Measurements from ENCODE around the gene IGBP1. TPM values are rescaled to one million over a fixed set of nuclear protein-coding genes. Genes with fewer than 3 reads are reported as not detected.
A peak's percentile ranks its signal among the peaks of the same experiment; 100 is the strongest.

IGBP1 gene
- total RNA-seq, 2 experiments from 2014 or later = 43.1 to 46.2 TPM

- DNase-seq (no peak), ATAC-seq (no peak)
- Mint-ChIP-seq H3K36me3 (no peaks in the 10 kb centered on the region), H3K27ac (no peak overlapping the region), H3K4me3 (no peak overlapping the region), H3K27me3 (no peaks in the 10 kb centered on the region), H3K9me3 (ENCODE audit: low read depth) (no peaks in the 10 kb centered on the region), H3K4me1 (peaks cover 22% of the 10 kb centered on the region)
- CTCF ChIA-PET = no interaction called here
Observed at GRCh38 chrX:70129816-70130215, 3.4 kb upstream of the IGBP1 start.

- H3K4me1 Mint-ChIP-seq = peaks cover 37% of the 10 kb centered on the region
- ATAC-seq (no peak), DNase-seq (no peak)
- H3K27me3 Mint-ChIP-seq = no peaks in the 10 kb centered on the region
- H3K4me3 Mint-ChIP-seq = peak overlapping the region; percentile 20
- H3K9me3 Mint-ChIP-seq (ENCODE audit: low read depth) = no peaks in the 10 kb centered on the region
- H3K36me3 Mint-ChIP-seq = peaks cover 13% of the 10 kb centered on the region
- H3K27ac Mint-ChIP-seq = peak overlapping the region; percentile 61
- CTCF ChIA-PET = interaction anchor here (0.6 to 2.0 kb wide), 6 partner anchors 10 to 302 kb away, joined by 3 to 8 read pairs (median 4); no protein-coding TSS in a partner anchor
Observed at GRCh38 chrX:70132224-70132623, 1.0 kb upstream of the IGBP1 start.

- Mint-ChIP-seq H3K4me3 (peak overlapping the region; percentile 95), H3K36me3 (peaks cover 15% of the 10 kb centered on the region), H3K27me3 (no peaks in the 10 kb centered on the region), H3K27ac (peak overlapping the region; percentile 96), H3K9me3 (ENCODE audit: low read depth) (no peaks in the 10 kb centered on the region), H3K4me1 (peaks cover 38% of the 10 kb centered on the region)
- DNase-seq = no peak
- ATAC-seq = peak; percentile 53
- CTCF ChIA-PET = interaction anchor here (0.6 to 2.0 kb wide), 12 partner anchors 9 to 323 kb away, joined by 3 to 8 read pairs (median 4); no protein-coding TSS in a partner anchor
Observed at GRCh38 chrX:70132877-70133302, 357 bp upstream of the IGBP1 start.

- H3K4me1 Mint-ChIP-seq = peaks cover 35% of the 10 kb centered on the region
- CTCF ChIA-PET = interaction anchor here (0.6 to 2.0 kb wide), 11 partner anchors 34 to 1185 kb away, joined by 3 to 8 read pairs (median 4); no protein-coding TSS in a partner anchor
- H3K27me3 Mint-ChIP-seq = no peaks in the 10 kb centered on the region
- H3K36me3 Mint-ChIP-seq = peaks cover 15% of the 10 kb centered on the region
- peak overlapping the region; percentile 95 for H3K4me3 Mint-ChIP-seq
- DNase-seq (no peak), ATAC-seq (peak; percentile 9)
- H3K9me3 Mint-ChIP-seq (ENCODE audit: low read depth) = no peaks in the 10 kb centered on the region
- peak overlapping the region; percentile 96 for H3K27ac Mint-ChIP-seq
Observed at GRCh38 chrX:70134116-70134477, 850 bp downstream of the IGBP1 start.

GRCh38 chrX:70138622-70139021 lies 5.4 kb downstream of the IGBP1 start:
- Mint-ChIP-seq H3K4me3 (no peak overlapping the region), H3K4me1 (peaks cover 28% of the 10 kb centered on the region), H3K27ac (no peak overlapping the region), H3K9me3 (ENCODE audit: low read depth) (no peaks in the 10 kb centered on the region), H3K27me3 (no peaks in the 10 kb centered on the region), H3K36me3 (peaks cover 32% of the 10 kb centered on the region)
- DNase-seq (no peak), ATAC-seq (no peak)
- CTCF ChIA-PET = no interaction called here

GRCh38 chrX:70139736-70140135 lies 6.5 kb downstream of the IGBP1 start:
- Mint-ChIP-seq H3K27ac (peak overlapping the region; percentile 16), H3K27me3 (no peaks in the 10 kb centered on the region), H3K36me3 (peaks cover 34% of the 10 kb centered on the region), H3K9me3 (ENCODE audit: low read depth) (no peaks in the 10 kb centered on the region), H3K4me1 (peaks cover 24% of the 10 kb centered on the region), H3K4me3 (no peak overlapping the region)
- CTCF ChIA-PET = no interaction called here
- no peak for DNase-seq
- ATAC-seq = no peak

- no peak overlapping the region for H3K4me3 Mint-ChIP-seq
- H3K4me1 Mint-ChIP-seq = peaks cover 13% of the 10 kb centered on the region
- DNase-seq (no peak), ATAC-seq (no peak)
- H3K36me3 Mint-ChIP-seq = peaks cover 25% of the 10 kb centered on the region
- H3K27me3 Mint-ChIP-seq = no peaks in the 10 kb centered on the region
- CTCF ChIA-PET = no interaction called here
- no peak overlapping the region for H3K27ac Mint-ChIP-seq
- no peaks in the 10 kb centered on the region for H3K9me3 Mint-ChIP-seq (ENCODE audit: low read depth)
Observed at GRCh38 chrX:70141373-70141772, 8.1 kb downstream of the IGBP1 start.

GRCh38 chrX:70166601-70167590 lies 33.6 kb downstream of the IGBP1 start:
- Mint-ChIP-seq H3K9me3 (ENCODE audit: low read depth) (no peaks in the 10 kb centered on the region), H3K4me3 (no peak overlapping the region), H3K36me3 (peaks cover 21% of the 10 kb centered on the region), H3K27me3 (no peaks in the 10 kb centered on the region), H3K27ac (peak overlapping the region; percentile 68), H3K4me1 (peaks cover 22% of the 10 kb centered on the region)
- CTCF ChIA-PET = interaction anchor here (2.3 kb wide), 1 partner anchor 33 kb away, joined by 7 read pairs; the partner anchor contains the start of gene IGBP1
- peak; percentile 67 for ATAC-seq
- DNase-seq = peak; percentile 44

GRCh38 chrX:70168238-70169188 lies 35.3 kb downstream of the IGBP1 start:
- Mint-ChIP-seq H3K9me3 (ENCODE audit: low read depth) (no peaks in the 10 kb centered on the region), H3K27ac (no peak overlapping the region), H3K4me3 (no peak overlapping the region), H3K36me3 (peaks cover 18% of the 10 kb centered on the region), H3K4me1 (peaks cover 22% of the 10 kb centered on the region), H3K27me3 (no peaks in the 10 kb centered on the region)
- CTCF ChIA-PET = interaction anchor here (2.3 kb wide), 1 partner anchor 35 kb away, joined by 7 read pairs; the partner anchor contains the start of gene IGBP1
- ATAC-seq = no peak
- DNase-seq = no peak

- Mint-ChIP-seq H3K27me3 (no peaks in the 10 kb centered on the region), H3K27ac (no peak overlapping the region), H3K4me1 (peaks cover 19% of the 10 kb centered on the region), H3K36me3 (peaks cover 15% of the 10 kb centered on the region), H3K9me3 (ENCODE audit: low read depth) (no peaks in the 10 kb centered on the region), H3K4me3 (no peak overlapping the region)
- ATAC-seq (no peak), DNase-seq (no peak)
- CTCF ChIA-PET = no interaction called here
Observed at GRCh38 chrX:70169281-70169680, 36.0 kb downstream of the IGBP1 start.

- Mint-ChIP-seq H3K36me3 (peaks cover 6% of the 10 kb centered on the region), H3K9me3 (ENCODE audit: low read depth) (no peaks in the 10 kb centered on the region), H3K27ac (no peak overlapping the region), H3K4me1 (peaks cover 18% of the 10 kb centered on the region), H3K4me3 (no peak overlapping the region), H3K27me3 (no peaks in the 10 kb centered on the region)
- CTCF ChIA-PET = no interaction called here
- no peak for DNase-seq
- ATAC-seq = no peak
Observed at GRCh38 chrX:70171624-70172023, 38.4 kb downstream of the IGBP1 start.

GRCh38 chrX:70172221-70172620 lies 39.0 kb downstream of the IGBP1 start:
- H3K36me3 Mint-ChIP-seq = peaks cover 4% of the 10 kb centered on the region
- no peak overlapping the region for H3K27ac Mint-ChIP-seq
- H3K9me3 Mint-ChIP-seq (ENCODE audit: low read depth) = no peaks in the 10 kb centered on the region
- DNase-seq (no peak), ATAC-seq (no peak)
- CTCF ChIA-PET = no interaction called here
- no peak overlapping the region for H3K4me3 Mint-ChIP-seq
- H3K27me3 Mint-ChIP-seq = no peaks in the 10 kb centered on the region
- peaks cover 19% of the 10 kb centered on the region for H3K4me1 Mint-ChIP-seq

- no peaks in the 10 kb centered on the region for H3K27me3 Mint-ChIP-seq
- ATAC-seq = no peak
- H3K4me1 Mint-ChIP-seq = peaks cover 17% of the 10 kb centered on the region
- no peak overlapping the region for H3K27ac Mint-ChIP-seq
- DNase-seq = no peak
- no peak overlapping the region for H3K4me3 Mint-ChIP-seq
- CTCF ChIA-PET = no interaction called here
- no peaks in the 10 kb centered on the region for H3K9me3 Mint-ChIP-seq (ENCODE audit: low read depth)
- H3K36me3 Mint-ChIP-seq = no peaks in the 10 kb centered on the region
Observed at GRCh38 chrX:70172964-70173363, 39.7 kb downstream of the IGBP1 start.

Data from activated CD8-positive, alpha-beta memory T cell treated with anti-CD3 and anti-CD28 coated beads, Interleukin-2, amount 10 ng/mL, durations not matched to agents 7 days and 5 days (primary cell).